Cardiac fibroblast (primary cell): ENCODE data around the gene NEDD8.

Source experiments
- DNase-seq, 2 donors: peaks; one replicate each; pipeline versions ENCODE4 v3.0.0 to v3.0.0-alpha.2; 2010; ENCODE audit warnings: low read depth in 2 of 2
- H3K4me3 ChIP-seq, 2 donors: replicated peaks in 1 of 2; 1 replicate in 1 of 2; 2 replicates in 1 of 2; pipeline ENCODE4 v1.5.1; 2011; ENCODE audit warnings: low read depth in 2 of 2, low read length in 2 of 2, mild to moderate bottlenecking in 2 of 2, moderate library complexity in 1 of 2
- CTCF ChIP-seq: IDR thresholded peaks from one replicate; pipeline ENCODE4 v1.5.1; 2011; ENCODE audit warnings: low read depth, mild to moderate bottlenecking, low read length, inconsistent platforms

NEDD8 gene

GRCh38 chr14:24260026-24260779 is 28.0 kb upstream of the NEDD8 start:
- no peak for TF ChIP-seq CTCF
- H3K4me3 ChIP-seq = no peak overlapping the region
- DNase-seq = no peak

GRCh38 chr14:24259282-24260025 is 27.3 kb upstream of the NEDD8 start:
- no peak overlapping the region for H3K4me3 ChIP-seq
- no peak for TF ChIP-seq CTCF
- DNase-seq = peak; percentile 38 to 77

GRCh38 chr14:24258548-24259265 is 26.5 kb upstream of the NEDD8 start:
- no peak for DNase-seq
- TF ChIP-seq CTCF = no peak
- H3K4me3 ChIP-seq = no peak overlapping the region

GRCh38 chr14:24258119-24258518 is 26.0 kb upstream of the NEDD8 start:
- DNase-seq = no peak
- no peak overlapping the region for H3K4me3 ChIP-seq
- no peak for TF ChIP-seq CTCF

- no peak for DNase-seq
- TF ChIP-seq CTCF = no peak
- H3K4me3 ChIP-seq = no peak overlapping the region
Measured at GRCh38 chr14:24256960-24257359, 24.8 kb upstream of the NEDD8 start.

GRCh38 chr14:24255931-24256711 is 24.0 kb upstream of the NEDD8 start:
- TF ChIP-seq CTCF = no peak
- no peak for DNase-seq
- no peak overlapping the region for H3K4me3 ChIP-seq
